Activated CD4-positive, alpha-beta T cell treated with anti-CD3 and anti-CD28 coated beads for 48 hours (primary cell): ENCODE results near the gene TBL1XR1.
"Not testable (repeated sequence)": the region's sequence is repeated elsewhere in the genome, so short reads cannot be mapped to it uniquely, and the experiment has no call there.

Experiments
- DNase-seq: peaks from one replicate; pipeline ENCODE4 v3.0.0-alpha.2; 2020

The TBL1XR1 gene

GRCh38 chr3:177206936-177207335 lies 9.7 kb upstream of the TBL1XR1 start:
- DNase-seq: no peak

- DNase-seq: no peak
These were observed 6.6 kb upstream of the TBL1XR1 start for GRCh38 chr3:177203689-177204395.

DNA sequence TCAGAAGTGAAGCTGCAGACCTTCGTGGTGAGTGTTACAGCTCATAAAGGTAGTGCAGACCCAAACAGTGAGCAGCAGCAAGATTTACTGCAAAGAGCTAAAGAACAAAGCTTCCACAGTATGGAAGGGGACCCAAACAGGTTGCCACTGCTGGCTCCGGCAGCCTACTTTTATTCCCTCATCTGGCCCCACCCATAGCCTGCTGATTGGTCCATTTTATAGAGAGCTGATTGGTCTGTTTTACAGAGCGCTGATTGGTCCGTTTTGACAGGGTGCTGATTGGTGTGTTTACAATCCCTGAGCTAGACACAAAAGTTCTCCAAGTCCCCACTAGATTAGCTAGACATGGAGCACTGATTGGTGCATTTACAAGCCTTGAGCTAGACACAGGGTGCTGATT lies 5.7 kb upstream of the TBL1XR1 start:
- DNase-seq: not testable (repeated sequence)

DNA sequence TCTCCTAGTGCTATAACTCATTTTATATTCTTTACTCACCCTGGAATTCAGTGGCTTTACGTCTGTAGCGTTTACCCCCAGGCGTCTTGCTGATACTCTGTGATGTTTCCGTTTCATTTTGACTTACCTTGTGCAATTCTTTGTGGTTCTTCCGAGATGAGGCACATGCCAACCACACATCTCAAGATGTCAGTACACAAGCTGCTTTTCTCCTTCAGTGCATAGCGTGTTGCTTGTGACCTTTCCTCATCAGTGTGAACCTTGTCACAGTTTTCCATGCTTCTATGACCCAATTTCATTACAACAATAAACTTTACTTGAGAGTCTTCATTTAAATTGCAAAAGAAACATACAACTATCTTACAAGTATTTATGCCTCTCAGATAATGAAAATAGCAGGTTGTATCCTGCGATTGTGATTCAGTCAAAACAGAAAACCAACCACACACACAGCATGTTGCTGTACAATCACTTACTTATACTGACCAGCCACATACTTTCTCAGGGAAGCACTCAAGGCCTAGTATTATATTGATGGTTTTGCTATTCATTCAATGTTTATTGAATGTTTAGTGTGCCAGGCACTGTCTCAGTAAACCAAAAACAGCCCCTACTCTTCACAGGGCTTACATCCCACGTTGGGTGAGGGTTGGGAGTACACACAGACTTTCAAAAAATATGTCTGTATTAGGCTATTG lies 4.6 kb upstream of the TBL1XR1 start:
- peak; percentile 70 for DNase-seq

DNA sequence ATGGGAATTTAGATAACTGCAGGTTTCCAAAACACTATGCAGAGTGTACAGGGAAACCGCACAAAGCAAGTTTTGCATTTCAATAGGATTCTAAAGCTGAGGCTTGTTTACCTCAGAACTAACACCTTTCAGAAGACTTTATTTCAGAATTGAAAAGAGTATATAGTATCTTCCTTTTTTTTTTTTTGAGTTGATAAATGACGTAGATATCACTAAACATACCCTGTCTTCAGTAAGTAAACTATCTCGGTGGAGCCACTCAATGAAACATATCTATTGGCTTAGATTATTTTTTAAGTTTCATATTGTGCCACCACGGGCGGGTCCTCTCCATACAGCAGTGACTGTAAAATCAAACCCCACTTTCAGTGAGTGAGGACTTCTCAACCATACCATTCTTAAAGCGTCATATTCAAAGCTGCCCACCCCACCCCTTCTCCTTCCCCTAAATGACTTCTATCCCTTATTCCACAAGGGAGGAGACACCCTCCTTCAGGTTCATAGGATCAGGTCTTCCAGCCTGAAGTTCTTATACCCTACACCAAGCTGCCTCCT lies 2.0 kb upstream of the TBL1XR1 start:
- peak; percentile 34 for DNase-seq

DNA sequence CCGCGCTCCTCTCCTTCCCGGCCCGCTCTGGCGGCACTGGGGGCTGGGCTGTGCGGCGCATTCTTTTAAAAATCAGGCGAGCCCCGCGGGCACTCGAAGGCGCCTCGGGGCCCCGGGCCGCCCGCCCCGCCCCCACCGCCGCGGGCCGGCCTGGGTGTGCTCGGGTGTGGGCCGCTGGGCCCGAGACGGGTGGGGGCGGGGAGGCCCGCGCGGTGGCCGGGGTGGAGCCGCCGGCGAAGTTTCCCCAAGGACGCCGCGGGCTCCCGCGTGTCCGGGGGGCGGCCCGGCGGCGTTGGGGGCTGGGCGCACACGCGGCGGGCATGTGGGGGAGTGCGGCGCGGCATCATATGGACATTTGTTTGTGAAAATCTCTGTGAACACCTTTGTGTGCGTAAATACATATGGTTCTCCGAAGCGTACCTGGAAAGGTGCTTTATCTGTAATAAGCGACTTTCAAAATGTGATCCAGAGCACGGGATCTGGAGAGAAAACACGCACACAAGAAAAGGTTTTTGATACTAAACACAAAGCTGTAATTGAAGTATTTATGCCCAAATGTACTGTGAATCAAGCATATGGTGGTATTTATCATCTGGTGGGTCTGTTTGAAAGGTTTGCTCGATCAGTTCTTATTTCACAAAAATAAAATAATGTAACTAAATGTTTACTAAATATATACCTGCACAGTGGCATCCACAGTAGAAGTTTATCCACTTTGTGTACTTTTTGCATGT lies 612 bp upstream of the TBL1XR1 start:
- peak; percentile 68 for DNase-seq

DNA sequence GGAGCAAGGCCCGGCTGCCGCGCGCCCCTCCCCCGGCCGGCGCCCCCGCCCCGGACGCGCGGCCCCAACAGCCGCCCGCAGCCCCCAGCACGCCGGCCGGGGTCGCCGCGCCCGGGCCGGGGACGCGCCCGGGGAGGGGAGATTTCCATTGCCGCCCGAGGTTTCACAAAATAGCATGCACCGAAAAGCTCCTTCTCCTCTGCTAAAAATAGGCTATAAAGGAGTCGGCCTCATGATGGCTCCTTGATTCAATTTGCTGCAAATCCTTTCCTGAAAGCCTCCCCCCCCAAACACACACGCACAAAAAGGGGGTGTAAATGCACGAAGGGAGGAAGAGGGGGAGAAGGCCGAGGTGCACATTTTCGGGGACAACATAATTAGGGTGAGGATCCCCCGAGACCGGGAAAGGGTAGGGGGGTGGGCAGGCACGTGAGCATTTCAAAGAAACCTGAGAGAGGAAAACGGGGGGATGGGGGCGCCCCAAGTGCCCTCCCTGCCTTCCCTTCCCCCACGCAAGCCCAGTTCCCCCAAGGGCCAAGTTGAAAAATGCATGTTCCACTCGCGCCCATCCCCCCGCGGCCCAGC lies 734 bp downstream of the TBL1XR1 start:
- DNase-seq: peak; percentile 72

- DNase-seq: no peak
These were observed 1.2 kb downstream of the TBL1XR1 start for GRCh38 chr3:177196008-177196455.

GRCh38 chr3:177195242-177195991 lies 1.9 kb downstream of the TBL1XR1 start:
- peak; percentile 36 for DNase-seq

- no peak for DNase-seq
These were observed 3.0 kb downstream of the TBL1XR1 start for GRCh38 chr3:177194299-177194698.

- DNase-seq: no peak
These were observed 3.5 kb downstream of the TBL1XR1 start for GRCh38 chr3:177193688-177194268.

- not testable (repeated sequence) for DNase-seq
These were observed 4.0 kb downstream of the TBL1XR1 start for GRCh38 chr3:177193275-177193674.

- no peak for DNase-seq
These were observed 6.3 kb downstream of the TBL1XR1 start for GRCh38 chr3:177190756-177191681.

GRCh38 chr3:177190184-177190583 lies 7.1 kb downstream of the TBL1XR1 start:
- not testable (repeated sequence) for DNase-seq

DNA sequence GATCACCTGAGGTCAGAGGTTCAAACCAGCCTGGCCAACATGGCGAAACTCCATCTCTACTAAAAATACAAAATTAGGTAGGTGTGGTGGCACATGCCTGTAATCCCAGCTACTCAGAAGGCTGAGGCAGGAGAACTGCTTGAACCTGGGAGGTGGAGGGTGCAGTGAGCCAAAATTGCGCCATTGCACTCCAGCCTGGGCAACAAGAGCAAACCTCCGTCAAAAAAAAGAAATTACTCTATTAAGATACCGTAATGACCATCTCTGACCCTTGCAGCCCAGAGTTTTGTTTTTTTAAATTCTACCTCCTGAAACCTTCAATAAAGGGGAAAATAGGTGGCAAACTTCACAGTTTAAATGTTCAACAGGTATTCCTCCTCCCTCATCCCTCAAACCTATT lies 9.0 kb downstream of the TBL1XR1 start:
- DNase-seq: not testable (repeated sequence)

GRCh38 chr3:177186306-177186705 lies 11.0 kb downstream of the TBL1XR1 start:
- no peak for DNase-seq

DNA sequence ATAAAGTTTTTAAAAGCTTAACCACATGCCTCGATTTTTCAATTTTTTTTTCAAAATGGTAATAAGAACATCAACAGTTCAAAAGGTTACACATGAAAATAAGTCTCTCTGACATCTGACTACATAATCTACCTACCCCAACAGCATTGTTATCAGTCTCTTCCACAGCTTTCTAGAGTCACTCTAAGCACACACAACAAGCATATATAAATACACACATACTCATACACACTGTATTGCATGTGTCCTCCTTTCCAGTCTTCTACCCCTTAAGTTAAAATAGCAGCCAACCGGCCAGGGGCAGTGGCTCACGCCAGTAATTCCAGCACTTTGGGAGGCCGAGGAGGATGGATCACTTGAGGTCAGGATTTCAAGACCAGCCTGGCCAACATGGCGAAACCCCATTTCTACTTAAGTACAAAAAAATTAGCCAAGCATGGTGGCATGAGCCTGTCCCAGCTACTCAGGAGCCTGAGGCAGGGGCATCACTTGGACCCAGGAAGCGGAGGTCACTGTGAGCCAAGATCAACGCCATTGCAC lies 12.2 kb downstream of the TBL1XR1 start:
- no peak for DNase-seq

- peak; percentile 46 for DNase-seq
These were observed 12.7 kb downstream of the TBL1XR1 start for GRCh38 chr3:177184602-177185001.

DNA sequence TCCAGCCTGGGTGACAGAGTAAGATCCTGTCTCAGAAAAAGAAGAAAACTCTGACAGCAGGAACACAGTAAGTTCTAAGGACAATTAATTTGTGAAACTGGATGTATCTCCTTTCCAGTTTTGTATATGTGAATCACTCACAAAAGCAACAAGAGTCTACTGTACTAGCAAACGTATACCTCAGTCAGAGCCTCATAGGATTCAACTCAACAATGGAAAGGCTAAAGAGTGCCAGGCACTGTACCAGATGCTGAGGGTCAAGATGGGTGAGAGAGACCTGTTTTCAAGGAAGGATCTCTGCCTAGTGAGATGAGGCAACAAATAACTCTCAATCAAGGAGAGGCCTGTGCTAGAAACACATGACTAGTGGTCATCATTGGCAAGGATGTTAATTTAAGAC lies 14.9 kb downstream of the TBL1XR1 start:
- DNase-seq: no peak

GRCh38 chr3:177181418-177181817 lies 15.9 kb downstream of the TBL1XR1 start:
- DNase-seq: no peak
